Heart right ventricle (tissue), 16 donors: ENCODE results near the gene CLCF1. TPM values are rescaled to one million over a fixed set of nuclear protein-coding genes. Genes with fewer than 3 reads are reported as not detected.
A peak's percentile ranks its signal among the peaks of the same experiment; 100 is the strongest.

Experiments
- ATAC-seq, 8 donors: fragments of 200-7000 bp; cut with Tn5 transposase; one replicate each; pipeline ENCODE4 v1.9.1; 2020; ENCODE audit warnings: mild to moderate bottlenecking in 8 of 8, moderate library complexity in 8 of 8, moderate number of reproducible peaks in 1 of 8
- DNase-seq, 2 donors: peaks; one replicate each; pipeline ENCODE4 v3.0.0-alpha.2; 2020
- H3K27ac ChIP-seq, 10 donors: fragments of 200-600 bp; sonication (generic) in 2 of 10; one replicate each; pipeline versions ENCODE4 v1.5.0 to v1.8.0; 2020 to 2022; ENCODE audit warnings: mild to moderate bottlenecking in 3 of 10
- H3K27me3 ChIP-seq, 7 donors: fragments of 200-600 bp; one replicate each; pipeline ENCODE4 v1.8.0; 2021 to 2022; ENCODE audit warnings: mild to moderate bottlenecking in 2 of 7
- H3K36me3 ChIP-seq, 9 donors: fragments of 200-600 bp; sonication (generic) in 1 of 9; one replicate each; pipeline versions ENCODE4 v1.5.0 to v1.8.0; 2020 to 2022; ENCODE audit warnings: mild to moderate bottlenecking in 2 of 9
- H3K4me1 ChIP-seq, 9 donors: fragments of 200-600 bp; sonication (generic) in 1 of 9; one replicate each; pipeline versions ENCODE4 v1.5.0 to v1.8.0; 2020 to 2022; ENCODE audit warnings: mild to moderate bottlenecking in 4 of 9
- H3K4me3 ChIP-seq, 10 donors: fragments of 200-600 bp; sonication (generic) in 2 of 10; one replicate each; pipeline versions ENCODE4 v1.5.0 to v1.8.0; 2020 to 2022; ENCODE audit warnings: mild to moderate bottlenecking in 7 of 10, moderate library complexity in 2 of 10
- H3K9me3 ChIP-seq, 11 donors: fragments of 200-600 bp in 10 of 11; sonication (generic) in 2 of 11; one replicate each; pipeline versions ENCODE4 v1.5.0 to v1.8.0; 2013 to 2022; ENCODE audit warnings: mild to moderate bottlenecking in 2 of 11, control low read depth in 1 of 11, moderate library complexity in 1 of 11
- WGBS, 2 donors: extraction: QIAGEN DNeasy Blood & Tissue Kit; methylation state at CpG; one replicate each; pipeline ENCODE4 v1.1.7; 2013; ENCODE audit warnings: inconsistent platforms in 1 of 2; 5-methylcytosine and 5-hydroxymethylcytosine counted together
- intact Hi-C, 10 donors: fragments of 100-400 bp; cut with DNase I; formaldehyde crosslinking; loops; one replicate each; pipeline versions ENCODE4 v1.11.1 to v1.14.2; 2022
- polyA plus RNA-seq, 2 donors: library from polyadenylated mRNA; stranded (reverse); fragments of 200-250 nt; gene quantifications; one replicate each; pipeline ENCODE4 v1.2.3, GENCODE V29; 2013
- total RNA-seq, 10 donors: library from RNA; stranded (reverse); fragmentation: NEBNext Ultra II Directional in 3 of 10; extraction: Animal tissue kit (Norgen Biotek cat#: 25700) in 3 of 10; gene quantifications; one replicate each; pipeline versions ENCODE4 v1.2.1 to v1.2.4, GENCODE V29; 2021 to 2023
- TF ChIP-seq, protein P1 (sequence below), 9 donors: fragments of 200-600 bp; sonication (generic) in 2 of 9; IDR thresholded peaks; one replicate each; pipeline versions ENCODE4 v1.5.0 to v1.8.0; 2021 to 2022; ENCODE audit warnings: antibody characterized with exemption in 9 of 9, mild to moderate bottlenecking in 5 of 9, moderate library complexity in 1 of 9
- donor health status: Arrhythmogenic right ventricular cardiomyopathy.
- donor health status: ischemic (EF 13 %, LVEDD 7.1; RV severe dilation, severe dysfunction).
- donor health status: healthy with polysubstance abuse.
- donor health status: DM: no; HTN: yes; CAD: no.
- donor health status: DM: no; HTN: no; CAD: no.
- donor health status: ischemic (EF 25% LVEDD 6.9; RV normal size, moderate dysfunction).
- donor health status: ischemic (EF 25% LVEDD 5.7; RV mildly dilated, moderate dysfunction).
- donor health status: healthy.
- donor health status: DM: yes; HTN: yes; CAD: no.
- donor health status: Ischemic cardiomyopathy.
- donor health status: ischemic (EF 35%, LVEDD 5.7; RV mildly dilated, moderate dysfunction).
- donor health status: nonischemic (EF 11% LVEDD 7.7; RV severe dilation, severe dysfunction).
- donor health status: DM: yes; HTN: yes; CAD: no.
- donor health status: PGD.
- donor health status: ischemic (EF 29% LVEDD 5.4; RV normal size, mild dysfunction).
- donor health status: nonischemic (EF 23%, LVEDD 6.1; RV moderate dilation, normal function).

Gene CLCF1
- total and polyA plus RNA-seq, 12 donors = 0.31 to 12.3 (median 1.2) TPM

DNA sequence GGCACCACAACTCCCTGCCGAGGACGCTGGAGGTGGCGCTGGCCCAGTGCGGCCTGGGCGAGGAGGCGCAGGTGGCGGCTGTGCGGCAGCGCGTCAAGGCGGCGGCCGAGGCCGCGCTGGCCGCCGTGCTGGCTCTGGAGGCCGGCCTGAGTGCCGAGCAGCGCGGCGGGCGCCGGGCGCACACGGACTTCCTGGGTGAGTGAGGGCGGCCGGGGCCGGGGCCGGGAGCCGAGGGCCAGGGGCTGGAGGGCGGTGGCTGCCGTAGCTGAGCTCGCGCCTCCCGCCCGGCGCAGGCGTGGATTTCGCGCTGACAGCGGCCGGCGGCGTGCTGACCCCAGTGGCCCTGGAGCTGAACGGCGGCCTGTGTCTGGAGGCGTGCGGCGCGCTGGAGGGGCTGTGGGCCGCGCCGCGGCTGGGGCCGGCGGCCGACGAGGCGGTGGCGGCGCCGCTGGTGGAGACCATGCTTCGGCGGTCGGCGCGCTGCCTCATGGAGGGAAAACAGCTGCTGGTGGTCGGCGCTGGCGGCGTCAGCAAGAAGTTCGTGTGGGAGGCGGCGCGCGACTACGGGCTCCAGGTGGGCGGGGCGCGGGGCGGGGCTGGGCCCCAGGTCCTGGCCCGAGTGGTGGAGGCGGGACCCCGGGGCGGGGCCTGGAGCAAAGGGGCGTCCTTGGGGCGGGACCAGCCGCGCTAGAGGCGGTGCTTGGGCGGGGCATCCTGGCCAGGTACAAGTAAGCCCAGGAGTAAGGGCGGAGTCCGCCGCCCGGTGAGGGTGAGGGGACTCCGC lies 47.4 kb upstream of the CLCF1 start:
- TF ChIP-seq, protein P1, sequence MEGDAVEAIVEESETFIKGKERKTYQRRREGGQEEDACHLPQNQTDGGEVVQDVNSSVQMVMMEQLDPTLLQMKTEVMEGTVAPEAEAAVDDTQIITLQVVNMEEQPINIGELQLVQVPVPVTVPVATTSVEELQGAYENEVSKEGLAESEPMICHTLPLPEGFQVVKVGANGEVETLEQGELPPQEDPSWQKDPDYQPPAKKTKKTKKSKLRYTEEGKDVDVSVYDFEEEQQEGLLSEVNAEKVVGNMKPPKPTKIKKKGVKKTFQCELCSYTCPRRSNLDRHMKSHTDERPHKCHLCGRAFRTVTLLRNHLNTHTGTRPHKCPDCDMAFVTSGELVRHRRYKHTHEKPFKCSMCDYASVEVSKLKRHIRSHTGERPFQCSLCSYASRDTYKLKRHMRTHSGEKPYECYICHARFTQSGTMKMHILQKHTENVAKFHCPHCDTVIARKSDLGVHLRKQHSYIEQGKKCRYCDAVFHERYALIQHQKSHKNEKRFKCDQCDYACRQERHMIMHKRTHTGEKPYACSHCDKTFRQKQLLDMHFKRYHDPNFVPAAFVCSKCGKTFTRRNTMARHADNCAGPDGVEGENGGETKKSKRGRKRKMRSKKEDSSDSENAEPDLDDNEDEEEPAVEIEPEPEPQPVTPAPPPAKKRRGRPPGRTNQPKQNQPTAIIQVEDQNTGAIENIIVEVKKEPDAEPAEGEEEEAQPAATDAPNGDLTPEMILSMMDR (IDR thresholded peaks at IDR 0.05) = peak in 1 of 9 donors; percentile 2
- Histone ChIP-seq H3K4me3 (peak overlapping the region in 9 of 10 donors; percentile 48 to 62 (median 56)), H3K36me3 (no peaks in the 10 kb centered on the region), H3K27ac (peak overlapping the region; percentile 25 to 98 (median 92)), H3K27me3 (peaks cover 0 to 5% (median 0%) of the 10 kb centered on the region in 7 donors), H3K4me1 (peaks cover 20 to 53% (median 44%) of the 10 kb centered on the region in 9 donors), H3K9me3 (no peaks in the 10 kb centered on the region)
- DNase-seq (peak; percentile 96 to 98), ATAC-seq (peak; percentile 85 to 96 (median 92))
- 1% methylated on average over 66 to 97 of the region's 97 CpGs for WGBS, 2 donors
- intact Hi-C loops = loop anchor here in 1 of 10 donors (10.0 kb wide), 1 partner anchor 66 kb away; the partner anchor contains the start of gene POLD4

DNA sequence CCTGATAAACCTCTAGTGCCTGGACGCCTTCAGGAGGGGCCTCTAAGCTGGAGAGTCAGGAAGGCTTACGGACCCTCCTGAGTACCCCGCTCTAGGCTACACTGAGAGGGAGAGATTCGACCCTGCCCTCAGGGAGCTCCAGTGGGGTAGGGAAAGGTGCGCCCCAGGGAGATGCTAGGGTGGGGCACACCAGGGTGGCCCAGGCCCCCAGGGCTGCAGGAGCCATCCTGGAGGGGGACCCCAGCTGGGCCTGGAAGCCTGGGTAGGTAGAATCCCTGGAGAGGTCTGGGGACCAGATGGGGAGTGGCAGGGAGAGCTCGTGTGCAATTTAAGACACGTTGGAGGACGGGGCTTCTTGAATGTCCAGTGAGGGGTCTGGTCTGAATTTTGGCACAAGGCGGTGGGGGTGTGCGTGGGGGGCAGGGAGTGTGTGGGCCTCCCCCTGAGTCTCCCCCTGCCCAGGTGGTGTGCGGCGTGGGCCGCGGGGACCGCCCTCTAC lies 46.8 kb upstream of the CLCF1 start:
- H3K4me3 ChIP-seq = peak overlapping the region in 9 of 10 donors; percentile 48 to 62 (median 56)
- H3K9me3 ChIP-seq = no peaks in the 10 kb centered on the region
- WGBS, 2 donors = 39 to 43% methylated on average over 15 of the region's 15 CpGs
- H3K36me3 ChIP-seq = no peaks in the 10 kb centered on the region
- peaks cover 0 to 12% (median 2%) of the 10 kb centered on the region in 7 donors for H3K27me3 ChIP-seq
- TF ChIP-seq, protein P1 (IDR thresholded peaks at IDR 0.05) = no peak
- H3K4me1 ChIP-seq = peaks cover 20 to 56% (median 48%) of the 10 kb centered on the region in 9 donors
- ATAC-seq = no peak
- DNase-seq = no peak
- H3K27ac ChIP-seq = peak overlapping the region; percentile 25 to 98 (median 92)
- intact Hi-C loops = loop anchor here in 1 of 10 donors (10.0 kb wide), 1 partner anchor 65 kb away; the partner anchor contains the start of gene POLD4

DNA sequence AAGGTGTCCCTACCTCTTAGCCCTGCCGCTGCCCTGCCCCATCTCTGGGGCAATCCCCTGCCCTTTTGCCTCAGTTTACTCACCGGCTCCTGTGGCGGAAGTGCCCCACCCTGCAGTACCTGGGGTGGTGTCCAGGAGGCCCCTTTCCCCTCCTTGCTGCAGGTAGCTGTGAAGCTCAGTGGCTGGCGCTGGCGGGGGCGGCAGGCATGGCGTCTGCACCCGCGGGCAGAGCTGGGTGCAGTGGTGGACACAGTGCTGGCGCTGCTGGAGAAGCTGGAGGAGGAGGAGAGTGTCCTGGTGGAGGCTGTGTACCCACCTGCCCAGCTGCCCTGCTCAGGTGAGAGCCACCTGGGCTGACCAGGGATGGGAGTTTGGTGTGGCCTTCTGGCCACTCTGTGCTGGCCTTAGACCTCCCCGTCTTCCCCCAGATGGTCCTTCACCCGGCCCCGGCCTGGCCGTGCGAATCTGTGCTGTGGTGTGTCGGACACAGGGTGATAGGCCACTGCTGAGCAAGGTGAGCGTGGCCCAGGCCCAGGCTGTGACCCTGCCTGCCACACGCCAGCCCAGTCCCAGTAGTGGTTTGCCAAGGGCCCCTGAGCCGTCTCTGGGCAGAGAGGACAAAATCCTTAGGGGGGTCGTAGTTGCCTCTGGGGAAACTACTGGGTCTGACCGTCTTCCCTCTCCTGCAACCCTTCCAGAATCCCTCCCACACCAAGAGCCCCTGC lies 46.1 kb upstream of the CLCF1 start:
- peaks cover 0 to 19% (median 5%) of the 10 kb centered on the region in 7 donors for H3K27me3 ChIP-seq
- peaks cover 20 to 61% (median 48%) of the 10 kb centered on the region in 9 donors for H3K4me1 ChIP-seq
- intact Hi-C loops = loop anchor here in 1 of 10 donors (10.0 kb wide), 1 partner anchor 65 kb away; the partner anchor contains the start of gene POLD4
- TF ChIP-seq, protein P1 (IDR thresholded peaks at IDR 0.05) = no peak
- H3K9me3 ChIP-seq = no peaks in the 10 kb centered on the region
- ATAC-seq (peak in 1 of 8 donors; percentile 0), DNase-seq (no peak)
- 94 to 96% methylated on average over 21 of the region's 21 CpGs for WGBS, 2 donors
- peak overlapping the region in 3 of 10 donors; percentile 18 to 59 (median 55) for H3K4me3 ChIP-seq
- no peaks in the 10 kb centered on the region for H3K36me3 ChIP-seq
- H3K27ac ChIP-seq = peak overlapping the region in 9 of 10 donors; percentile 76 to 98 (median 93)
